Nephron progenitor cell (in vitro differentiated cells): ENCODE results near the gene SIPA1L2.

ENCODE experiments used
- DNase-seq: peaks from one replicate; pipeline ENCODE4 v3.0.0; 2021
- H3K27ac Mint-ChIP-seq: 2 replicates; pipeline ENCODE4 v1.8.0; 2021; ENCODE audit warnings: mild to moderate bottlenecking, moderate library complexity, mixed read lengths
- H3K27me3 Mint-ChIP-seq: 2 replicates; pipeline ENCODE4 v1.8.0; 2021; ENCODE audit warnings: mild to moderate bottlenecking, low read depth, mixed read lengths; ENCODE audit not compliant: poor library complexity
- H3K36me3 Mint-ChIP-seq: 2 replicates; pipeline ENCODE4 v1.8.0; 2021; ENCODE audit warnings: low read depth, mixed read lengths
- H3K4me1 Mint-ChIP-seq: 2 replicates; pipeline ENCODE4 v1.8.0; 2021; ENCODE audit warnings: mixed read lengths
- H3K4me3 Mint-ChIP-seq: 2 replicates; pipeline ENCODE4 v1.8.0; 2021; ENCODE audit warnings: mild to moderate bottlenecking, moderate library complexity, mixed read lengths
- H3K9me3 Mint-ChIP-seq: 2 replicates; pipeline ENCODE4 v1.8.0; 2021; ENCODE audit warnings: mild to moderate bottlenecking, moderate library complexity, mixed read lengths
- CTCF ChIP-seq: fragments of 200-600 bp; sonication (generic); IDR thresholded peaks from 2 replicates; pipeline ENCODE4 v1.5.0; 2021; ENCODE audit warnings: antibody characterized with exemption

Gene SIPA1L2

DNA sequence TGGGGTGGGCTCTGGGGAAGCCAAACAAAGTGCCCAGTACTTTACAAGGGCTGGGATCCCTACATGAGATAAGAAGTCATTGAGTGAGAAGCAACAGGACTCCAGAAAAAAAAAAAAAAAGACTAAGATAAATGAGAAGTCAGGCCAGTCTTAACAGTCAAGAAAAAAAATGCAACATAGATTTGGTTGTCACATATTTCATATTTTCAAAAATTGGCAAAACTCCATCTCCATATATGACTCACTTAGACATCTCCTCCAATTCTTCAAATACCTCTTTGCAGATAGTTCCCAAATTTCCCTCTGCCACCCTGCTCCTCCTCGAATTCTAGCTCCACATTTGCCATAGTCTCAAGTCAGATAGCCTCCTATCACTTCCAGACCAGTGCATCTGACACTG is 20.9 kb upstream of the SIPA1L2 start:
- Mint-ChIP-seq H3K27me3 (peaks cover 8% of the 10 kb centered on the region), H3K27ac (no peak overlapping the region), H3K4me1 (peaks cover 21% of the 10 kb centered on the region), H3K4me3 (no peak overlapping the region), H3K9me3 (no peaks in the 10 kb centered on the region), H3K36me3 (no peaks in the 10 kb centered on the region)
- no peak for DNase-seq
- no peak for TF ChIP-seq CTCF

DNA sequence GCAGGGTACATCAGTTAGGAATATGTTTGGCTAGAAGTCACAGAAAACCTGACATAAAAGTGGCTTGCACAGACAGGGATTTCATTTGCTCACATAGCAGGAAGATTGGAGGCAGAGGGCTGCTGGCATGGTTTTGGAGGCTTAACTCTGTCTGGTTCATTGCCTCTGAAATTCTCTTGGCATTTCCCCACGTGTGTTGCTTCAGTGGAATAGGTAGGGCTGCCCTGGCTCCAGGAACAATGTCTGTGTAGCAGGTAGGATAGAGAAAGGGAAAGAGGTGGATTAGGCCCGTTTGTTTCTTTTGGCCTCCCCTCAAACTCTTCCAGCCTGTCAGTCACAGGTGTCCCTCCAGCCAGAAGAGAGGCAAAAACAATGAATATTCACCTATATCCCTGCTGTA is 20.5 kb upstream of the SIPA1L2 start:
- no peak for DNase-seq
- peaks cover 8% of the 10 kb centered on the region for H3K27me3 Mint-ChIP-seq
- H3K9me3 Mint-ChIP-seq = no peaks in the 10 kb centered on the region
- TF ChIP-seq CTCF = no peak
- H3K4me3 Mint-ChIP-seq = no peak overlapping the region
- H3K36me3 Mint-ChIP-seq = no peaks in the 10 kb centered on the region
- peaks cover 19% of the 10 kb centered on the region for H3K4me1 Mint-ChIP-seq
- H3K27ac Mint-ChIP-seq = no peak overlapping the region

GRCh38 chr1:232648316-232648715 is 18.4 kb upstream of the SIPA1L2 start:
- Mint-ChIP-seq H3K27me3 (peaks cover 12% of the 10 kb centered on the region), H3K27ac (no peak overlapping the region), H3K9me3 (peaks cover 3% of the 10 kb centered on the region), H3K4me1 (peaks cover 9% of the 10 kb centered on the region), H3K36me3 (no peaks in the 10 kb centered on the region), H3K4me3 (no peak overlapping the region)
- TF ChIP-seq CTCF = no peak
- DNase-seq = no peak

GRCh38 chr1:232644209-232644608 is 14.3 kb upstream of the SIPA1L2 start:
- Mint-ChIP-seq H3K27me3 (peaks cover 10% of the 10 kb centered on the region), H3K4me3 (no peak overlapping the region), H3K36me3 (no peaks in the 10 kb centered on the region)

GRCh38 chr1:232643251-232643650 is 13.3 kb upstream of the SIPA1L2 start:
- no peak for DNase-seq
- H3K36me3 Mint-ChIP-seq = no peaks in the 10 kb centered on the region
- no peak overlapping the region for H3K4me3 Mint-ChIP-seq
- peaks cover 7% of the 10 kb centered on the region for H3K27me3 Mint-ChIP-seq
- no peak for TF ChIP-seq CTCF
- peaks cover 20% of the 10 kb centered on the region for H3K4me1 Mint-ChIP-seq
- H3K27ac Mint-ChIP-seq = no peak overlapping the region
- H3K9me3 Mint-ChIP-seq = peaks cover 3% of the 10 kb centered on the region

More at GRCh38 chr1:232644209-232644608, 14.3 kb upstream of the SIPA1L2 start:
- no peak for TF ChIP-seq CTCF
- Mint-ChIP-seq H3K4me1 (peaks cover 25% of the 10 kb centered on the region), H3K27ac (no peak overlapping the region), H3K9me3 (peaks cover 3% of the 10 kb centered on the region)
- no peak for DNase-seq

- no peak overlapping the region for H3K27ac Mint-ChIP-seq
- peaks cover 7% of the 10 kb centered on the region for H3K27me3 Mint-ChIP-seq
- H3K36me3 Mint-ChIP-seq = no peaks in the 10 kb centered on the region
- peaks cover 15% of the 10 kb centered on the region for H3K4me1 Mint-ChIP-seq
- H3K9me3 Mint-ChIP-seq = peaks cover 3% of the 10 kb centered on the region
- TF ChIP-seq CTCF = no peak
- no peak for DNase-seq
- H3K4me3 Mint-ChIP-seq = no peak overlapping the region
Observed at GRCh38 chr1:232641507-232641906, 11.6 kb upstream of the SIPA1L2 start.
